HUDEP-2 (cell line): ENCODE results near the gene DBX2.
"Not testable (repeated sequence)": the region's sequence is repeated elsewhere in the genome, so short reads cannot be mapped to it uniquely, and the experiment has no call there.

ENCODE experiments used
- DNase-seq, 76 experiments: peaks; one replicate each; lab custom pipeline; 2025; ENCODE audit not compliant: unreplicated experiment in 76 of 76; lab: John Stamatoyannopoulos, UW

DBX2 gene

DNA sequence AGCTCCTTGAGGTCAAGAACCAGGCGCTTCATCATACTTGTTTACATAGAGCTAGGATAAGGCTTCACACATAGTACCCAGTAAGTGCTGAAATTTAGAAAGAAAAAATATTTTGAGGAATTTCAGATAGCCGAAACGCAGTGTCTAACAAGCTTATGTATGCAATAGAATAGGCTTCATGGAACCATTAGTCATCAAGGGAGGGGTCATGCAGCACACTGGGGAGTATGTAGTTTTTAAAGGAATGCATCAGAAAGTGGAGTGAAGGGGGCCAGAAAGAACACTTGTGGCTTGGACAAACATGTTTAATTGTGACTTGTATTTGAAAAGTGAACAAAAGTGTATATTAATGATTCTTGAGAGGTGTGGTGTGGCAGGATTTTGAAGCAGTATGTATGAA, 38.1 kb downstream of the DBX2 start:
- no peak for DNase-seq

DNA sequence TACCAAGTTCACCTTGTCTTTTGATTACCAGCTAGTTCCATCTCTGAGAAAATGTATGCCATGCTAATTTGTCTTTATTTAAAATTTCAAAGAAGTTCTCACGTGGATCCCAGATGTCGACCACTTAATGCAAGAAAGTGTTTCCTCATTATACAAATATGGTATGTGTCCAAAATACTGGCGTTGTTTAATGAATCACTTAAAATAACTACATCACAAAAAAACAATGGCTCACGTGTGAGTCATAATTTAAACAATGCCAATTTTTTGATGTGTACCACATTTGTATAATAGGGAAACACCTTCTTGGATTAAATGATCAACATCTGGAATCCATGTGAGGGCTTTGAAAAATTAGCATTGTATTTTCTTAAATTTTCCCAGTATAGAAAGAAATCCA, 40.8 kb downstream of the DBX2 start:
- no peak for DNase-seq

DNA sequence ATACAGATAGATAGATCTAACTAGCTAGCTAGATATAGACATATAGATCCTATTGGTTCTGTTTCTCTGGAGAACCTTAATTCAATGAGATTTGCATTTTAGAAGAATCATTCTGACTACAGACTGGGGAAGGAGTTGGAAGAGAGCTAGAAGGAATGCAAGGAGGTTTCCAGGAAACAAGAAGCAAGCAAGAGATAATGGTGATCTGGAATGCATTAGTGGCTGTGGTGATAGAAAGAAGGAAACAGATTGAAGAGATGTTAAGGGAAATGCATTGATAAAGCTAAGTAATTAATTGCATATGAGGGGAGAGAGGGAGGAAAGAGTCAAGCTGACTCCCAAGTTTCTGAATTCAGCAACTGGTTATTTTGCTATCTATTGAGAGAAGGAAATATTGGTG, 42.7 kb downstream of the DBX2 start:
- no peak for DNase-seq

DNA sequence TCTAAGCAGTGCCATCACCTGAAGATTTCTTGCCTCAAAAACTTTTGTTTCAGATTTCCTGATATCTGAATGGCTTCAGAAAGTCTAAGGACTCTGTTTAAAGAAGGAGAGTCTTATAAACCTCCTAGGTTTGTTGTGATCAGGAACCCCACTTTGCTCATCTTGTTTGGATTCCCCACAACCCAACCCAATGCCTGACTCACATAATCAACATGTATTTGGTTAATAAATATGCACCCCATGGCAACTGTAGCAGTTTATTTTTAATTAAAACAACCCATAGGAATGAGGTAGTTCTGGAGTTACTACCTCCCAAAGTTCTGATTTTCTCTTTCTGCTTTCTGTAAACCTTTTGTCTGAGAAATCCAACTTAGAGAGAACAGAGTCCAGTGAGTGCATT, 51.5 kb downstream of the DBX2 start:
- no peak for DNase-seq

DNA sequence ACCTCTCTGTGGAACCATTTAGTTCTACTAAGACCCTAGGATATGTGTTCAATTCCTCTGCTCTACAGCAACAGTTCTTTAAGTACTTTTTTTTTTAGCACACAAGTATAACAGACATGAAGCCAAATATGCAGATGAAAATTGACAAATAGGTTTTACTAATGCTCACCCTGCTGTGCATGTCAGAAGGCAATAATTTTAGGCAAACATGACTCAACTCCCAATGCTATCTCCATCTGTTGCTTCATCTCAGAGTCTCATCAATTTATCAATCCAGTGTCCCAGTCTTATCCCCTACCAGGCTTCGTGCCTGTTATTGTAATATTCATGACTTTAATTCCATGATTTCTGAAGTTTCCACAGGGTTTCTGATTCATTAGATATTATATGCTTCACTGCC, 57.7 kb downstream of the DBX2 start:
- no peak for DNase-seq

DNA sequence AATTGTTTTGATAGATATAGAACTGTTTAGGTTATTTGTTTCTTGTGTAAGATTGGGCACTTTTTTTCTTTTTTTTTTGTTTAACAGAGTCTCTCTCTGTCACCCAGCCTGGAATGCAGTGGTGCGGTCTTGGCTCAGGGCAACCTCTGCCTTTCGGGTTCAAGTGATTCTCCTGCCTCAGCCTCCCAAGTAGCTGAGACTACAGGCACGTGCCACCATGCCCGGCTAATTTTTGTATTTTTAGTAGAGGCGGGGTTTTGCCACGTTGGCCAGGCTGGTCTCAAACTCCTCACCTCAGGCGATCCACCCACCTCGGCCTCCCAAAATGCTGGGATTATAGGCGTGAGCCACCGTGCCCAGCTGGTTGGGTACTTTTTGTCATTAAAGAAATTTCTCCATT, 66.0 kb downstream of the DBX2 start:
- not testable (repeated sequence) for DNase-seq

DNA sequence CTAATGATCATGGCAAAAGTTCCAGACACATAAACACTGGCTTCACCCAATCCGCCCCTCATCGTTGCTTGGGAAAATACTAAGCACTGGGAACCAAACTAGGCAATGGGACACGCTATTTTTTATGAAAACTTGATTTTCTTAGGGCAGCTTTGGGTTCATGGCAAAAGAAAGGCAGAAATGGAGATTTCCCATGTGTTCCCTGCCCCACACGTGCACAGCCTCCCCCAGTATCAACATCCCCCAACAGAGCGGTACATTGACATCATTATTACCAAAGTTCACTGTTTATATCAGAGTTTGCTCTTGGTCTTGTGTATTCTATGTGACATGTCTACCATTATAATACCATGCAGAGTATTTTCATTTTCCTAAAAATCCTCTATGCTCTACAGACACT, 71.0 kb downstream of the DBX2 start:
- no peak for DNase-seq

DNA sequence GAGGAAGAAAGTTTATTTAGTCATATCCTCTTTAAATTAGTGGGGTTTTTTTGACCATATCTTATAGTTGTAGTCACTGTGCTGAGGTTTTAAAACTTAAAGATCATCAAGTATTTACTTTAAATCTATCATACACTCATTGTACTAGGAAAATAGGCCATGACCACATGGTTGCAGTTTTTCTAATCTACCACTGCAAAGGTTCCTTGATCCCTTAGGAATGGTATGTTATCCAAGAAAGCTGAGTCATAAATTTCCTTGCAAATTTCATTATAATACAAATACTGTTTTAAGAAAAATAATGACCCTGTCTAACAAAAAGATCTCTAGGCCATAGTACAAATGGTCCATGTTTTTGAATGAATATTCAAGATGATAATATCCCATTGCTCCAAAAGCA, 74.7 kb downstream of the DBX2 start:
- no peak for DNase-seq

DNA sequence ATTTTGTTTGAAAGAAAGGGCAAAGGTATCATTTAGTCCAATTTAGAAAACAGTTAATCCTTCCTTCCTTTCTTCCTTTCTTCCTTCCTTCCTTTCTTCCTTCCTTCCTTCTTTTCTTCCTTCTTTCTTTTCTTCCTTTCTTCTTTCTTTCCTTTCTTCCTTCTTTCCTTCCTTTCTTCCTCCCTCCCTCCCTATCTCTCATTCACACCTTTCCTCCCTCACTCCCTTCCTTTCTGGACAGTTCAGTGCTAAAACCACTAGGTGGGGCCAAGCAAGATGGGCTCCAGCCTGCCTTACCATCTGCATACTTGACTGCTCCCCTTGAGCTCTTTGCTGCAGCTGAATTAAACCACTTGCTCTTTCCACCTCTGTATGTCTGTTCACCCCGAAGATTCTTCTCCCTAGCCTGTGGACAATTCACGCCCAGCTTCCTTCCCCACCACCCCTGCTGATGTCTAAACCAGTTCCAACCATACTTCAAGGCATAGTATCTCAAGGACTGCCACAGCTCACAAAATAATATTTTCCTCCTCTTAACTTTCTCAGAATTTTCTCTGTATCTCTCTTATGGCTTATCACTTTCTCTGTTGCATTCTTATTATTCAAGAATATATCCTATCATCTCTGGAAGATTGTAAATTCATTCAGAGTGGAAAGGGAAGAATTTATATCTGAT, 78.0 kb downstream of the DBX2 start:
- DNase-seq: no peak

DNA sequence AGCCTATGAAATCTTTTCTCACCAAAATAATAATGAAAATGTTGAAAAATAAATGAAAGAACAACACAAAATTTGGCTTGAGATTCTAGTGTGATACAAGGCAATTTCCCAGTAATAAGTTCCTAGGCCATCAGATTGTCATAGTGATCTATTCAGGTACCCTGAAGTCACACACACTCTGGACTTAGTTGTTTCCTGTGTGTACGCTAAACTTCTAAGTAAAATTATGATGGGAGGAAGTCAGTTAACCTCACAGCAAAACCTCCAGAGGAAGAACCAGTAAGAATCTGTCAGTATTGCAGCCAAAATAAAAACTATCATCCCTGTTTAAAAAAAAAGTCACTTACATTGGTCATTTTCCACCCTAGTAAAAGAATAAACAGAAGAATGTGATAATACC, 81.9 kb downstream of the DBX2 start:
- no peak for DNase-seq
